Activated CD8-positive, alpha-beta T cell treated with anti-CD3 and anti-CD28 coated beads for 36 hours (primary cell): ENCODE data around the gene TBC1D2B. TPM values are rescaled to one million over a fixed set of nuclear protein-coding genes. Genes with fewer than 3 reads are reported as not detected.

Experiments
- ATAC-seq: fragments of 200-7000 bp; cut with Tn5 transposase; one replicate; pipeline ENCODE4 v1.10.0; 2021; ENCODE audit warnings: mild to moderate bottlenecking, moderate library complexity
- CTCF ChIA-PET: fragments of 350-600 bp; sonication (Branson Sonifier 250); formaldehyde crosslinking; loops from one replicate; lab custom pipeline; 2021; ENCODE audit warnings: antibody characterized with exemption; lab: Charles Lee
- POLR2A ChIA-PET: fragments of 350-600 bp; sonication (Branson Sonifier 250); formaldehyde crosslinking; loops from one replicate; lab custom pipeline; 2021; ENCODE audit warnings: antibody characterized with exemption; lab: Charles Lee
- DNase-seq: peaks from one replicate; pipeline ENCODE4 v3.0.0-alpha.2; 2020
- H3K27ac Mint-ChIP-seq: one replicate; pipeline ENCODE4 v1.8.0; 2021; ENCODE audit warnings: mild to moderate bottlenecking, mixed read lengths
- H3K27me3 Mint-ChIP-seq: one replicate; pipeline ENCODE4 v1.8.0; 2021; ENCODE audit warnings: mixed read lengths
- H3K36me3 Mint-ChIP-seq: one replicate; pipeline ENCODE4 v1.8.0; 2021; ENCODE audit warnings: low read depth, mixed read lengths
- H3K4me1 Mint-ChIP-seq: one replicate; pipeline ENCODE4 v1.8.0; 2021; ENCODE audit warnings: low read depth, mixed read lengths
- H3K4me3 Mint-ChIP-seq: one replicate; pipeline ENCODE4 v1.8.0; 2021; ENCODE audit warnings: mild to moderate bottlenecking, moderate library complexity, mixed read lengths
- H3K9me3 Mint-ChIP-seq: one replicate; pipeline ENCODE4 v1.8.0; 2021; ENCODE audit warnings: mixed read lengths
- CTCF ChIP-seq: fragments of 200-600 bp; IDR thresholded peaks from one replicate; pipeline ENCODE4 v1.8.0; 2022; ENCODE audit warnings: antibody characterized with exemption, mild to moderate bottlenecking
- intact Hi-C: fragments of 100-400 bp; cut with micrococcal nuclease; formaldehyde crosslinking; loops from one replicate; pipeline ENCODE4 v1.10.0; 2022
- total RNA-seq, 2 experiments: library from RNA; stranded (reverse); gene quantifications; one replicate each; pipeline ENCODE4 v1.2.3, GENCODE V29; 2021

The TBC1D2B gene
- total RNA-seq, 2 experiments from 2014 or later, result 62.9 to 65.7 TPM

GRCh38 chr15:78004919-78005634 is 72.4 kb downstream of the TBC1D2B start:
- DNase-seq, result no peak
- Mint-ChIP-seq H3K4me3 (no peak overlapping the region), H3K4me1 (peaks cover 18% of the 10 kb centered on the region), H3K27me3 (no peaks in the 10 kb centered on the region), H3K36me3 (peaks cover 35% of the 10 kb centered on the region), H3K27ac (peak overlapping the region; percentile 17), H3K9me3 (no peaks in the 10 kb centered on the region)
- intact Hi-C loops, result loop anchor here (5.0 kb wide), 1 partner anchor 107 kb away; no protein-coding TSS in a partner anchor
- ChIA-PET CTCF (interaction anchor here (0.8 to 7.8 kb wide), 5 partner anchors 37 to 377 kb away, joined by 3 to 43 read pairs (median 3); no protein-coding TSS in a partner anchor), POLR2A (no interaction called here)
- no peak for ATAC-seq
- TF ChIP-seq CTCF, result no peak

GRCh38 chr15:78004222-78004727 is 73.2 kb downstream of the TBC1D2B start:
- Mint-ChIP-seq H3K9me3 (no peaks in the 10 kb centered on the region), H3K36me3 (peaks cover 35% of the 10 kb centered on the region), H3K27me3 (no peaks in the 10 kb centered on the region), H3K27ac (peak overlapping the region; percentile 38), H3K4me1 (peaks cover 18% of the 10 kb centered on the region), H3K4me3 (no peak overlapping the region)
- intact Hi-C loops, result loop anchor here (5.0 kb wide), 1 partner anchor 108 kb away; no protein-coding TSS in a partner anchor
- no peak for DNase-seq
- no peak for TF ChIP-seq CTCF
- POLR2A ChIA-PET, result no interaction called here
- no peak for ATAC-seq
- CTCF ChIA-PET, result interaction anchor here (0.6 to 7.8 kb wide), 6 partner anchors 36 to 376 kb away, joined by 3 to 43 read pairs (median 3); no protein-coding TSS in a partner anchor

GRCh38 chr15:78003539-78004008 is 73.9 kb downstream of the TBC1D2B start:
- no peak for TF ChIP-seq CTCF
- Mint-ChIP-seq H3K27me3 (no peaks in the 10 kb centered on the region), H3K4me1 (peaks cover 18% of the 10 kb centered on the region), H3K4me3 (no peak overlapping the region), H3K27ac (no peak overlapping the region), H3K9me3 (no peaks in the 10 kb centered on the region), H3K36me3 (peaks cover 33% of the 10 kb centered on the region)
- intact Hi-C loops, result loop anchor here (5.0 kb wide), 1 partner anchor 109 kb away; no protein-coding TSS in a partner anchor
- CTCF ChIA-PET, result interaction anchor here (0.6 to 2.0 kb wide), 4 partner anchors 43 to 375 kb away, joined by 3 to 8 read pairs (median 5); no protein-coding TSS in a partner anchor
- POLR2A ChIA-PET, result interaction anchor here (1.7 kb wide), 1 partner anchor 105 kb away, joined by 5 read pairs; no protein-coding TSS in a partner anchor
- DNase-seq (no peak), ATAC-seq (no peak)

GRCh38 chr15:78002996-78003395 is 74.5 kb downstream of the TBC1D2B start:
- ATAC-seq (no peak), DNase-seq (no peak)
- peaks cover 32% of the 10 kb centered on the region for H3K36me3 Mint-ChIP-seq
- intact Hi-C loops, result loop anchor here (5.0 kb wide), 1 partner anchor 109 kb away; no protein-coding TSS in a partner anchor
- CTCF ChIA-PET, result interaction anchor here (1.9 to 2.0 kb wide), 2 partner anchors 44 to 105 kb away, joined by 7 to 8 read pairs; no protein-coding TSS in a partner anchor
- TF ChIP-seq CTCF, result no peak
- H3K4me1 Mint-ChIP-seq, result peaks cover 18% of the 10 kb centered on the region
- H3K4me3 Mint-ChIP-seq, result no peak overlapping the region
- no peaks in the 10 kb centered on the region for H3K27me3 Mint-ChIP-seq
- H3K27ac Mint-ChIP-seq, result peak overlapping the region; percentile 52
- no peaks in the 10 kb centered on the region for H3K9me3 Mint-ChIP-seq
- POLR2A ChIA-PET, result interaction anchor here (1.7 kb wide), 1 partner anchor 106 kb away, joined by 5 read pairs; no protein-coding TSS in a partner anchor
